Tibial artery (tissue), 4 donors: ENCODE results near the gene SLC38A2.

Experiments used
- DNase-seq, 2 donors: peaks; one replicate each; pipeline ENCODE4 v3.0.0-alpha.2; 2019
- H3K27ac ChIP-seq, 2 donors: fragments of 200-600 bp; sonication (generic) in 1 of 2; 1 replicate in 1 of 2; 2 replicates in 1 of 2; pipeline ENCODE4 v1.5.1; 2018 to 2019; ENCODE audit warnings: mild to moderate bottlenecking in 1 of 2
- H3K27me3 ChIP-seq, 2 donors: fragments of 200-600 bp; sonication (generic) in 1 of 2; one replicate each; pipeline versions ENCODE4 v1.5.1 to v1.6.0; 2016 to 2019
- H3K36me3 ChIP-seq, 3 donors: fragments of 200-600 bp; sonication (generic) in 2 of 3; one replicate each; pipeline ENCODE4 v1.5.1; 2016 to 2019; ENCODE audit warnings: mild to moderate bottlenecking in 2 of 3
- H3K4me1 ChIP-seq, 4 donors: fragments of 200-600 bp; sonication (generic) in 2 of 4; 1 replicate in 3 of 4; 2 replicates in 1 of 4; pipeline ENCODE4 v1.5.1; 2016 to 2019
- H3K4me3 ChIP-seq, 2 donors: fragments of 200-600 bp; sonication (generic) in 1 of 2; 1 replicate in 1 of 2; 2 replicates in 1 of 2; pipeline ENCODE4 v1.5.1; 2018 to 2019; ENCODE audit warnings: mild to moderate bottlenecking in 2 of 2
- H3K9me3 ChIP-seq, 3 donors: fragments of 200-600 bp; sonication (generic) in 1 of 3; one replicate each; pipeline ENCODE4 v1.5.1; 2016 to 2019
- CTCF ChIP-seq, 2 experiments: fragments of 200-600 bp in 1 of 2; fragments of 450-650 bp in 1 of 2; IDR thresholded peaks; one replicate each; pipeline ENCODE4 v1.5.1; 2017 to 2019; ENCODE audit warnings: antibody characterized with exemption in 2 of 2, mild to moderate bottlenecking in 1 of 2, moderate library complexity in 1 of 2
- intact Hi-C: fragments of 100-400 bp; cut with DNase I; formaldehyde crosslinking; loops from one replicate; pipeline ENCODE4 v1.15.0; 2023; ENCODE audit warnings: low total_unique reads

Gene SLC38A2

GRCh38 chr12:46363582-46364299, 8.8 kb downstream of the SLC38A2 start:
- TF ChIP-seq CTCF (IDR thresholded peaks at IDR 0.05): no peak
- H3K36me3 ChIP-seq: peaks cover 100% of the 10 kb centered on the region in 3 donors
- intact Hi-C loops: no loop called here
- no peaks in the 10 kb centered on the region for H3K9me3 ChIP-seq
- no peak for DNase-seq
- peaks cover 4 to 93% (median 44%) of the 10 kb centered on the region in 4 donors for H3K4me1 ChIP-seq
- no peaks in the 10 kb centered on the region for H3K27me3 ChIP-seq
- peak overlapping the region; percentile 5 to 88 for H3K4me3 ChIP-seq
- H3K27ac ChIP-seq: peak overlapping the region; percentile 11 to 96

GRCh38 chr12:46362895-46363581, 9.5 kb downstream of the SLC38A2 start:
- peak overlapping the region in 1 of 2 donors; percentile 96 for H3K27ac ChIP-seq
- H3K4me1 ChIP-seq: peaks cover 4 to 86% (median 41%) of the 10 kb centered on the region in 4 donors
- intact Hi-C loops: no loop called here
- peak overlapping the region; percentile 5 to 88 for H3K4me3 ChIP-seq
- no peak for TF ChIP-seq CTCF (IDR thresholded peaks at IDR 0.05)
- H3K27me3 ChIP-seq: no peaks in the 10 kb centered on the region
- H3K9me3 ChIP-seq: no peaks in the 10 kb centered on the region
- no peak for DNase-seq
- H3K36me3 ChIP-seq: peaks cover 94 to 99% (median 95%) of the 10 kb centered on the region in 3 donors

- Histone ChIP-seq H3K4me1 (peaks cover 0 to 80% (median 27%) of the 10 kb centered on the region in 4 donors), H3K4me3 (no peak overlapping the region), H3K27ac (peak overlapping the region in 1 of 2 donors; percentile 96), H3K9me3 (no peaks in the 10 kb centered on the region), H3K27me3 (no peaks in the 10 kb centered on the region), H3K36me3 (peaks cover 80 to 86% (median 81%) of the 10 kb centered on the region in 3 donors)
- intact Hi-C loops: no loop called here
- TF ChIP-seq CTCF (IDR thresholded peaks at IDR 0.05): no peak
- no peak for DNase-seq
These were observed 10.9 kb downstream of the SLC38A2 start for GRCh38 chr12:46361667-46362034.

- Histone ChIP-seq H3K4me3 (no peak overlapping the region), H3K36me3 (peaks cover 75 to 80% (median 76%) of the 10 kb centered on the region in 3 donors), H3K27ac (peak overlapping the region in 1 of 2 donors; percentile 96), H3K4me1 (peaks cover 0 to 78% (median 22%) of the 10 kb centered on the region in 4 donors), H3K27me3 (no peaks in the 10 kb centered on the region), H3K9me3 (no peaks in the 10 kb centered on the region)
- DNase-seq: no peak
- TF ChIP-seq CTCF (IDR thresholded peaks at IDR 0.05): no peak
- intact Hi-C loops: no loop called here
These were observed 11.5 kb downstream of the SLC38A2 start for GRCh38 chr12:46360908-46361666.

- intact Hi-C loops: no loop called here
- no peak for TF ChIP-seq CTCF (IDR thresholded peaks at IDR 0.05)
- H3K27me3 ChIP-seq: no peaks in the 10 kb centered on the region
- peaks cover 68 to 73% (median 68%) of the 10 kb centered on the region in 3 donors for H3K36me3 ChIP-seq
- H3K27ac ChIP-seq: peak overlapping the region in 1 of 2 donors; percentile 10
- H3K9me3 ChIP-seq: no peaks in the 10 kb centered on the region
- H3K4me3 ChIP-seq: no peak overlapping the region
- peaks cover 0 to 71% (median 18%) of the 10 kb centered on the region in 4 donors for H3K4me1 ChIP-seq
- DNase-seq: no peak
These were observed 12.2 kb downstream of the SLC38A2 start for GRCh38 chr12:46360370-46360769.
